AG20443 (cell line): ENCODE measurements around the gene ITPR1.
"Not testable (repeated sequence)": the region's sequence is repeated elsewhere in the genome, so short reads cannot be mapped to it uniquely, and the experiment has no call there.

Experiments used
- DNase-seq: peaks from one replicate; pipeline ENCODE4 v3.0.0; 2012; ENCODE audit warnings: low spot score, mixed read lengths

The ITPR1 gene

GRCh38 chr3:4571690-4572334, 78.7 kb downstream of the ITPR1 start:
- no peak for DNase-seq

GRCh38 chr3:4573153-4573552, 80.0 kb downstream of the ITPR1 start:
- DNase-seq = no peak

GRCh38 chr3:4574426-4574965, 81.3 kb downstream of the ITPR1 start:
- DNase-seq = no peak

GRCh38 chr3:4575381-4575780, 82.2 kb downstream of the ITPR1 start:
- no peak for DNase-seq

- no peak for DNase-seq
Measured at GRCh38 chr3:4577721-4578120, 84.6 kb downstream of the ITPR1 start.

GRCh38 chr3:4580346-4581123, 87.4 kb downstream of the ITPR1 start:
- no peak for DNase-seq

- no peak for DNase-seq
Measured at GRCh38 chr3:4581124-4581424, 87.9 kb downstream of the ITPR1 start.

GRCh38 chr3:4581498-4581897, 88.3 kb downstream of the ITPR1 start:
- no peak for DNase-seq

- DNase-seq = no peak
Measured at GRCh38 chr3:4581920-4582611, 88.9 kb downstream of the ITPR1 start.

- peak; percentile 46 for DNase-seq
Measured at GRCh38 chr3:4582624-4583023, 89.5 kb downstream of the ITPR1 start.

- DNase-seq = peak; percentile 19
Measured at GRCh38 chr3:4583416-4583815, 90.3 kb downstream of the ITPR1 start.

- peak; percentile 29 for DNase-seq
Measured at GRCh38 chr3:4584456-4585249, 91.5 kb downstream of the ITPR1 start.

- DNase-seq = no peak
Measured at GRCh38 chr3:4586381-4586780, 93.2 kb downstream of the ITPR1 start.

GRCh38 chr3:4587061-4587837, 94.1 kb downstream of the ITPR1 start:
- DNase-seq = no peak

GRCh38 chr3:4587838-4588105, 94.6 kb downstream of the ITPR1 start:
- DNase-seq = no peak

GRCh38 chr3:4588466-4588865, 95.3 kb downstream of the ITPR1 start:
- peak; percentile 69 for DNase-seq

- DNase-seq = no peak
Measured at GRCh38 chr3:4589475-4590097, 96.4 kb downstream of the ITPR1 start.

- not testable (repeated sequence) for DNase-seq
Measured at GRCh38 chr3:4590849-4591248, 97.7 kb downstream of the ITPR1 start.

- no peak for DNase-seq
Measured at GRCh38 chr3:4591669-4592068, 98.5 kb downstream of the ITPR1 start.

GRCh38 chr3:4593014-4593413, 99.9 kb downstream of the ITPR1 start:
- no peak for DNase-seq

GRCh38 chr3:4595710-4596113, 102.6 kb downstream of the ITPR1 start:
- no peak for DNase-seq
